ENCODE results near the gene TFR2. TPM values are rescaled to one million over a fixed set of nuclear protein-coding genes. Genes with fewer than 3 reads are reported as not detected.

Gene TFR2
- total RNA-seq, 1 experiment from 2014 or later: 11.8 TPM

DNA sequence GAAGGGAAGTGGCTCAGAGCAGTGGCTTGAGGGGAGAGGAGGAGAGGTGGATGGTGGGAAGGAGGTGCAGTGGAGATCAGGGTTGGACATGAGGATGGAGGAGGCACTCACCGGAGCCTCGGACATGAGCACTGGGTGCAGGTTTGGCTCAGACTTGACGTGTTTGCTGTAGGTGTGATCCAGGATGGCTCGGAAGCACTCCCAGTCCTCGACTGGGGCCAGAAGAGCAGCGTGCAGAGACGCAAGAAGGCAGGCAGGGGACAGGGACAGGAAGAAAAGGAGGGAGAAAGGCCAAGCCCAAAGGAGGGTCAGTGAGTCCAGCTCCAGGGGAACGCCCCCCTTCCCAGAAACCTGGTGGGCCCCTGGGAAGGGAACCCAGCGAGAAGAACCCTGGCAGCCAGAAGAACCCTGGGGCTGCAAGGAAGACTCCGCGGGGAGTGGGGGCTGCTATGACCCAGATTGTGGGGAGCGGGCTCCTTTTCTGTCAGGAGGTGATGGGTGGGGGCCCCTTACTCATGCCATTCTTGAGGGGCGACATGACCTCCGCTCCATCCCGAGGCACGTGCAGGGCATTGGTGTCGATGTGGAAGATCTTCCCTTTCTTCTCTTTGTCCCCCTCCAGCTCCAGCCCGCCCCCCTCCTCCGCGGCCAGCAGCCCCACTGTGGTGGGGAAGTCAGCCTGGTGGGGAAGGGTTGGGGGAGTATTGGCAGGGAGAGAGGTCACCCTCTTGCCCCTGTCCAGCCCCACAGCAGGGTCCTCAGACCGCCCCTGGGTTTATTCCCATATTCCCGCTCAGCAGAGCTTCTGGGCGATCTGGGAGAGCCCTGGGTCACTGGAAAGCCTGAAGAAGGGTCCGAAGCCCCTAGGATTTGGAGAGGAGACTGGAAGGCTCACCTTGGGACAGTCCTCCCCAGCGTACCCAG is 13.8 kb upstream of the TFR2 start:
- H3K36me3 ChIP-seq (ENCODE audit: control insufficient read depth in 1 of 2, insufficient read depth in 2 of 2, low read length in 2 of 2): no peaks in the 10 kb centered on the region
- no peak overlapping the region for H3K4me2 ChIP-seq (ENCODE audit: low read length)
- TF ChIP-seq POLR2AphosphoS5 (IDR thresholded peaks at IDR 0.05; ENCODE audit: low read depth, low read length): no peak
- TF ChIP-seq TCF7L2 (IDR thresholded peaks at IDR 0.05; ENCODE audit: borderline replicate concordance, extremely low read depth, insufficient read depth, insufficient read length): no peak
- TF ChIP-seq, protein P1, sequence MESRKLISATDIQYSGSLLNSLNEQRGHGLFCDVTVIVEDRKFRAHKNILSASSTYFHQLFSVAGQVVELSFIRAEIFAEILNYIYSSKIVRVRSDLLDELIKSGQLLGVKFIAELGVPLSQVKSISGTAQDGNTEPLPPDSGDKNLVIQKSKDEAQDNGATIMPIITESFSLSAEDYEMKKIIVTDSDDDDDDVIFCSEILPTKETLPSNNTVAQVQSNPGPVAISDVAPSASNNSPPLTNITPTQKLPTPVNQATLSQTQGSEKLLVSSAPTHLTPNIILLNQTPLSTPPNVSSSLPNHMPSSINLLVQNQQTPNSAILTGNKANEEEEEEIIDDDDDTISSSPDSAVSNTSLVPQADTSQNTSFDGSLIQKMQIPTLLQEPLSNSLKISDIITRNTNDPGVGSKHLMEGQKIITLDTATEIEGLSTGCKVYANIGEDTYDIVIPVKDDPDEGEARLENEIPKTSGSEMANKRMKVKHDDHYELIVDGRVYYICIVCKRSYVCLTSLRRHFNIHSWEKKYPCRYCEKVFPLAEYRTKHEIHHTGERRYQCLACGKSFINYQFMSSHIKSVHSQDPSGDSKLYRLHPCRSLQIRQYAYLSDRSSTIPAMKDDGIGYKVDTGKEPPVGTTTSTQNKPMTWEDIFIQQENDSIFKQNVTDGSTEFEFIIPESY (IDR thresholded peaks at IDR 0.05; ENCODE audit: extremely low read depth, insufficient replicate concordance, low read length): no peak
- no peak for TF ChIP-seq EZH2 (IDR thresholded peaks at IDR 0.05)
- TF ChIP-seq POLR2A (IDR thresholded peaks at IDR 0.05; ENCODE audit: borderline replicate concordance, extremely low read depth, insufficient read depth, insufficient read length): no peak
- TF ChIP-seq SP1 (IDR thresholded peaks at IDR 0.05; ENCODE audit: low read depth): no peak
- no peak for TF ChIP-seq CEBPB (IDR thresholded peaks at IDR 0.05; ENCODE audit: low read depth)
- no peak for TF ChIP-seq SRF (IDR thresholded peaks at IDR 0.05; ENCODE audit: low read depth)
- no peak overlapping the region for H3K27ac ChIP-seq (ENCODE audit: low read depth, low read length)
- no peaks in the 10 kb centered on the region for H3K4me1 ChIP-seq (ENCODE audit: control insufficient read depth in 1 of 2, insufficient read depth in 2 of 2, low read length in 2 of 2)
- ChIA-PET POLR2A (no interaction called here), CTCF (no interaction called here), RAD21 (ENCODE audit: low non-redundant PET in 1 of 2, low total read pairs in 2 of 2, uncharacterized antibody in 2 of 2, unreplicated experiment in 2 of 2) (no interaction called here)
- H3K9me3 ChIP-seq (ENCODE audit: control insufficient read depth in 1 of 2, insufficient read depth in 1 of 2, low read depth in 1 of 2, low read length in 2 of 2): no peaks in the 10 kb centered on the region
- no peaks in the 10 kb centered on the region for H3K79me2 ChIP-seq (ENCODE audit: insufficient read depth, low read length)
- H4K20me1 ChIP-seq (ENCODE audit: insufficient read depth): no peaks in the 10 kb centered on the region
- no TSS peak for BruUV-seq (replicated peaks)
- H3K27me3 ChIP-seq (ENCODE audit: insufficient read depth, low read length): no peaks in the 10 kb centered on the region
- DNase-seq (ENCODE audit: low read depth, low spot score): no peak
- H2AFZ ChIP-seq (ENCODE audit: low read depth, low read length, poor library complexity, severe bottlenecking): no peak overlapping the region
- intact Hi-C loops (cut with micrococcal nuclease): no loop called here
- H3K9ac ChIP-seq (ENCODE audit: low read length): no peak overlapping the region
- no peak overlapping the region for H3K4me3 ChIP-seq (replicated peaks in 1 of 2; ENCODE audit: low read depth in 1 of 2, low read length in 2 of 2)
- no peaks in the 10 kb centered on the region for H3K9me2 ChIP-seq (ENCODE audit: insufficient read depth)
- no peak for ATAC-seq

Measured in HCT116 (cell line).